Measurements from ENCODE around the gene BIRC6.
"Not testable (repeated sequence)": the region's sequence is repeated elsewhere in the genome, so short reads cannot be mapped to it uniquely, and the experiment has no call there.

Gene BIRC6

DNA sequence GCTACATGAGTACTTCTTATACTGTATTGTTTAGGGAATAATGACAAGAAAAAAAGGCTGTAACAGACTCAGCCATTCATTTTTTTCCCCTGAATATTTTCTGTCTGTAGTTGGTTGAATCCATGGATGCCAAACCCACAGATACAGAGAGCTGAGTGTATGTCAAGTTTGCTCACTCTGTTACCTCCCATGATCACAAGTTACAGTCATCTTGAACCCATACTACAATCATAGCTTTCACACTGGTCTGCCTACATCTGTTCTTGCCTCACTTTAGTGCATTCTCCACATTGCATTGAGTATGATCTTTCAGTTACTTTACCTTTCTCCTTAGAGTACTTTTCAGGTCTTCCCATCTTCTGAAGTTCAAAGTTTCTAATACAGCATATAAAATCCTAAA lies 94.0 kb downstream of the BIRC6 start:
- no peak for DNase-seq

DNA sequence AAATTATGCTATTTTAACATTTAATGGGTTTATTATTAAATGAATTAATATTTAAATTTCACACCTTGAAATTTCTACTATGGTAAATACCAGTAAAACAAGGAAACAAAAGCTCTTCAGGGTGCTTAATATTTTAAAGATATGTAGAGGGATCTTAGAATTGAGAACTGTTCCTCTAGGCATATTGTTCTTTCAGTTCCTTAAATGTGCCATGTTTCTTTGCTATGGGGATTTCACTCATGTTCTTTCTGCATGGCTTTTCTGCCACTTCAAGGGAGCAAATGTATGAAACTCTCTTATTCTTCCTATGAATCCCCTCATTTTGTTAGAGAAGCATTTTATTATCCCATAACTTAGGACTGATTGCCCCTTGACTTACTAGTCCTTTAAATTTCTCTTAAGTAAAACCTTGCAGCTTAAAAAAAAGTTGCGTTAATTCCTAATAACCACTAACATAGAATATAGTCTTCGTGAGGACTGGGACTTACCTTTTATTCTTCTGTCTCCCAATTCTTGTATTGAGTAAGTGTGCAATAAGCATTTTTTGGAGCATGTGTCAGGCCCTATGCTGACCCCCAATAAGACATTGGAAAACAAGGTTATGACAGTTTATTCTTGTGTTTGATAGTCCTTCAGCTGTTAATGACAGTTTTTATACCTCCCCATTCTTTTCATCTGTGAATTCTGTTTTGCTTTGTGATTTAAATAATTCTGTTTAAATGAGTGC lies 95.7 kb downstream of the BIRC6 start:
- no peak for DNase-seq

DNA sequence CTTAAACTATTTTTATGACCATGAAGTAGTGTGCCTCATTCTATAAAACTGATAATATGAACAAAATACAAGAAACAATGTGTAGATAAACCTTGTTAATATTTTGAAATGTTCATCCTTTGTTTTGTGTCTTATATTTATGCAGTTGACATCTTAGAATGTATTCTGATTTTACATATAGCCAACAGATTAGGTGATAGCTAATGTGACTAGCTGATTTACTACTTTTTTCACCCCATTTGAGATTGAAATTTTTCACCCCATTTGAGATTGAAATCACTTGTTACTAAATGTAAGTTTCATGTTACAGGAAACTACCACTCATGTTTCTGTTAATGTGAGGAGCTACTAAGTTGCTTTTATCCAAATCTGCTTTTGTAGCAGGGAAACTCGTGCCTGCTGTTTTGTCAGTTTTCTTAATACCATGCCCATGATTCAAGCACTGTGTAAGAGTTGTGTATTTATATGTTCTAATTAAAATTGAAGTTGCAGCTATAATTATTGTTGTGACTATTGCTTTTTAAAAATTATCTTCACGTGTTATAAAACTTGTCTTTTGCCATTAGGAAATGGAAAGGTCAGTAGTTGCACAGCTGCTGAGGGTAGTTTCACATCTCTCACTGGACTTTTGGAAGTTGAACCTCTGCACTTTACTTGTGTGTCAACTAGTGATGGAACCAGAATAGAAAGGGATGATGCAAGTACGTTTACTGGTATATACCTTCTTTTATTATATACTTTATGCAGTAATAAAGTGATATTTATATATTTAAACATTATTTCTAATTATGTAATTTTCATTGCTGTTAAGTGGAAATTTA lies 96.6 kb downstream of the BIRC6 start:
- no peak for DNase-seq

DNA sequence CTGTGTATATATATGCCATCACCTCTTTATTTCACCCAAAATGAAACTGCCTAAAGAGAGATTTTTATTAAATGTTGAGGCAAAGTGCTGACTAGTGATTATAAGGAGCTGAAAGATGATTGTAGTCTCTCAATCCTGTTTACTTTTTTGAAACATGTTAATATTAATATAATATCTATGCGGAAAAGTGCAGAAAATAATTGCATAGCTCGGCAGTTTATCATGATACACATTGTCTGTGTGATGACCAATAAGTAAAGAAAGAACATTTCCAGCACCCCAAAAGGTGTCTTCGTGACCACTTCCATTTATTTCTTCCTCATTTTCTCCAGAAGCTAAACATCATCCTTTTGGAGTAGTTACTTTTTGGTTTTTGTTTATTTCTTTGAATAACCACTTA lies 99.0 kb downstream of the BIRC6 start:
- no peak for DNase-seq

DNA sequence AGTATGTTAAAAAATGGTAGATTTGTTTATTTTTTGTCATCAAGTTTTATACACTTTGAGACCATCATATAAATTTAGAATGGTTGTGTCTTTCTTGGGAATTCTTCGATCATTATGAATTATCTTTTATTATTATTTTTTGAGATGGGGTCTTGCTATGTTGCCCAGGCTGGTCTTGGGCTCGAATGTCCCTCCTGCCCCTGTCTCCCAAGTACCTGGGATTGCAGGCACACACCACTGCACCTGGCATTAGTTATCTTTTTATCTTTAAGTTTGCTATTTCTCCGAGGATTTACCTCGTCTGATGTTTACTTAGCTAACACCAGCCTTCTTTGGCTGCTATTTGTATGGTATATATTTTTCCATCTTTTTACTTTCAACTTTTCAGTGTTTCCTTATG lies 100.0 kb downstream of the BIRC6 start:
- no peak for DNase-seq

DNA sequence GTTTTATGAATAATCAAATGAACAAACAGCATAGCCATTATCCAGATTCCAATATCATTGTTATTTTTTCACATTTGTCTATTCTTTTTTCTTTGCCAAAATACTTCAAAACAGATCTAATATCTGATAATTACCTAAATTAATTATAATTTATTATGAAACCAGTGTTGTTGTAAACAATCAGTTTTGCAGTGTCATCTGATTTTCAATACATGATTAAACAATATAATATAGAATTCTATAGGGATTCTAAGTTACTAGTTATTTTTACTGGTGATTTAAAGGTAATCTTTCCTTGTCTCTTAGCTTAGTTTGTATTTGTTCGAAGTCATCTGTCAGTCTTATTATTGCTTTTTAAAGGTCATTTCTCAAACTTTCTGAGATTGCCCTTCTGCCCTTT lies 101.0 kb downstream of the BIRC6 start:
- no peak for DNase-seq

DNA sequence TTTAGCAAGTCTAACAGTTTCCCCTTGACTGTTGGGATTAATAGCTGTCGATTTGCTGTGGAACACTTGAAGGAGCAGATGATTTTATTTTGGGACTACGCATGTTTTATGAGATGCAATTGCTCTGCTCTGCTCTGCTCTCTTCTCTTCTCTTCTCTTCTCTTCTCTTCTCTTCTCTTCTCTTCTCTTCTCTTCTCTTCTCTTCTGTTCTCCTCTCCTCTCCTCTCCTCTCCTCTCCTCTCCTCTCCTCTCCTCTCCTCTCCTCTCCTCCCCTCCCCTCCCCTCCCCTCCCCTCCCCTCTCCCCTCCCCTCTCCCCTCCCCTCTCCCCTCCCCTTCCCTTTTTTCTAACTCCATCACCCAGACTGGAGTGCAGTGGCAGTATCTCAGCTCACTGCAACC lies 104.0 kb downstream of the BIRC6 start:
- DNase-seq: not testable (repeated sequence)

DNA sequence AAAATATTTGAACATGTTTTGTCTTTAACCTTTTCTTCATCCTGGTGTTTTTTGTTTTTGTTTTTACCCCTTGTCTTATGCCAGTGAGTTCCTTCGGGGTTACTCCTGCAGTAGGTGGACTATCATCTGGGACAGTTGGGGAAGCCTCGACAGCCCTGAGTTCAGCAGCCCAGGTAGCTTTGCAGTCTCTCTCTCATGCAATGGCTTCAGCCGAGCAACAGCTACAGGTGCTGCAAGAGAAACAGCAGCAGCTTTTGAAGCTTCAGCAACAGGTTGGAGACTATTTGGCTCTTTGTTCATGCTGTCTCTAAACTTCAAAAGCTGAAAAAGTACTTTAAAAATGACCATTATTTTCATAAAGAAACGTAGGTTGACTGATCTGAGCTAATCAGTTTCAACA lies 106.3 kb downstream of the BIRC6 start:
- no peak for DNase-seq

DNA sequence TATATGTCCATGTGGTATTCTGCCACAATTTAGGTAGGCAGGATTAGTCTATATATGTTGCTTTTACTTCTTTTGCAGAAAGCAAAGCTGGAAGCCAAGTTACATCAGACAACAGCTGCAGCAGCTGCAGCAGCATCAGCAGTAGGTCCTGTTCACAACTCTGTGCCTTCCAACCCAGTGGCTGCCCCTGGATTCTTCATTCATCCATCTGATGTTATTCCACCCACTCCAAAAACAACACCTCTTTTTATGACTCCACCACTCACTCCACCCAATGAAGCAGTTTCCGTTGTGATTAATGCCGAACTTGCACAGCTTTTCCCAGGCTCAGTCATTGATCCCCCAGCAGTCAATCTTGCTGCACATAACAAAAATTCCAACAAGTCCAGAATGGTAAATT lies 107.6 kb downstream of the BIRC6 start:
- DNase-seq: no peak

DNA sequence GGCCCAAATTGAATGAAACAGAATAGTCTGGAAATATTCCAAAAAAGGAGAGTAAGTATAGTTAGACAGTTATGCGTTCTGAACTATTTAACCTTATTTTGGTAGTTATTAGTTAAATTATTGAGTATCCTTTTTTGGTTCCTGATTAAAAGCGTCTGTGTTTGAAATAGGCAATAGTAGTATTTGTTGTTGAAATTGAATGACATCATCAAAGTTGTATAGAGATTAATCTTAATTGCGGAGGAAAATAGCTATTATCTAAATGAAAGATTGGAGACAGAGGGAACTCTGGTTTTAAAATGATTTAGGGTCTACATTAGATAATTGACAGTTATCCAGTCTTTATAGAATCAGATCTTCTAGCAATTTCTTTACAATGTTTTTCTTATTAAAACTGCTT lies 115.8 kb downstream of the BIRC6 start:
- DNase-seq: no peak

DNA sequence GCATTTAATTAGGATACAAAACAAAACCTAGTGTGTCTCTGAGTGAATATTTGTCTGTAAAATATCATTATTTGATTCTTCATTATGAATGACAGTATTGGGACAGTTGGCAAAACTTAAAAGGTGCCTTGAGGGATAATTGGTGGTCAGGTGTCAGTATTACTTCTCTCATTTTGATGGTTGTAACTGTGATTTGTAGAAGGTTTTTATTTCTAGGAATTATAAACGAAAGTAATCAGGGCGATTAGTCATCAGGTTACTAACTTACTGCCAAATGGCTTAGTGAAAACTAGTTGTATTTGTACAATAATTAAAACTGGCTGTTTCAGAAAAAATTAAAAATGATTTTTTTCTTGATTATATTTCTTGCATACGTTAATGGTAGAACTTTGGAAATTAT lies 117.6 kb downstream of the BIRC6 start:
- no peak for DNase-seq

DNA sequence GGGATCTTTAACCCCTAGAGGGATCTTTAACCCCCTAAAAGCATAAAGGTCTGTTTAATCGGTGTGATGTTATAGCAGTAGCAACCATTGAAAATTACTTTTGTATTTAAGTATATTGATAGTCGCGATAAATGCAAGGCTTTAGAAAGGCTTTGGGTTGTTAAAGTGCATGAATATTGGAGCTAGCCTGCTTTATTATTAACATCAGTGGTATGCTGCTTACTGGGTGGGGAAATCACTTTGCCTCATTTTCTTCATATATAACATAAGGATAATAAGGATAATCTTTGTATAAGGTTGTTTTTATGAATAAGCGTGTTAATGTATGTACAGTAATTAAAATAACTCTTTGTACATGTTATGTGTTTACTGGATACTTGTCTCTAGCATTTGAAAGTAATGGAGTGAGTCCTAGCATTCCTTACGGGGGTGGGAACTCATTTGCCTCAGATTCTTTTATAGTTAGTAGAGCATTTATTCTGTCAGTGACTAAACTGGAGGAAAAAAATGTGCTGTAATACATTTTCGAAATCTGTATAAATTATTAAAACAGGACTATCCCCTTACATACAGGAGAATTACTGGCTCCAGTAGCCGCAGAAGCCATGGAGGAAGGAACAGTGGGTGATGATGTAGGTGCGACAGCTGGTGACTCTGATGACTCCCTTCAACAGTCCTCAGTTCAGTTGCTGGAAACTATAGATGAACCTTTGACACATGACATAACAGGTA lies 122.2 kb downstream of the BIRC6 start:
- no peak for DNase-seq

DNA sequence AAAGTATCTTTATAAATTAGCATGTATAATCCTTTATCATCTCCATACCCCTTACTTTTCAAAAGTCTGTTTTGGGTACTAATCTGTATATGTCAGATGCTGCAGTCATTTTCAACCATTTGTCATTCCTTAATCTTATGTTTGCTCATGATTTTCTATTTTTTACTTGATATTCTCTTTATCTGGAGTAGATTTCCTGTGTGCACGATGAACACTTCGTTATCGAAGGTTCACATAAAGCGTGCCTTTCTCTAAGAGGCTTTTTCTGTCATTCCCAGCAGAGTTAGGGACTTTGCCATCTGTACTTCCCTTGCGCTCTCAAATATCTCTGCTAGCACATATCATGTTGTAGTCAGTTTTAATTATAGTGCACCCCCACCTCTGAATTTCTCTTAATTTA lies 123.2 kb downstream of the BIRC6 start:
- no peak for DNase-seq

DNA sequence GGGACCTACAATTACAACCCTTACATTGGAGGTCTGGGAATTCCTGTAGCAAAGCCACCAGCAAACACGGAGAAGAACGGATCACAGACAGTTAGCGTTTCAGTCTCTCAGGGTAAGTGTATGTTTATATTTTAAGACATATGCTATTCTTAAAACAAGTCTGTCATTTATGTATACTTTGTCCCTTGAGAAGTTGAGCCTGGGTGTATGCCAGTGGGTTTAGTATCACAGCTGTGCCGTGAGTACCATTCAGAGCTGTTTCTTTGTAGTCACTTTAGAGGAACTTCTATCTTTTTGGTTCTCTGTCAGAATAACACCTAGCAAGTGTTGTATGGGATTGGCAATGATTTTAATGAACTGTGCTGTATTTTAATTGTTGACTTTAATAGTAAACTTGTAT lies 125.6 kb downstream of the BIRC6 start:
- DNase-seq: no peak

DNA sequence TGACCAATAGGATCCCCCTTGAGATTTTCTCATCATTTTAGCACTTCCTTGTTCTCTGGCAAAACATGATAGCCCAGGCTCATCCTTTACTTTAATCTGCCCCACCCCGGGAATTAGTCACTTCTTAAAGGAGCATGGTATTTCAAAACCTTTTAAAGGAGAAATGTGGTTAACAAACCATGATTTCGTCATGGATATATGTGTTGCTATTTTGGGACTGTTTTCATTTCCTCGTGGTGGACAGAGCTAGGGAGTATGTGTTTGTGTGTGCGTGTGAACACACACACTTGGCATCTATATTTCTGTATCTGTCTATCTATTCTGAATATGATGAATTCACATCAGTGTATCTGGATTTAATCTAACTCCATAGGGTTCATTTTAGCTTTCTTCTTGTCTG lies 128.1 kb downstream of the BIRC6 start:
- DNase-seq: no peak

DNA sequence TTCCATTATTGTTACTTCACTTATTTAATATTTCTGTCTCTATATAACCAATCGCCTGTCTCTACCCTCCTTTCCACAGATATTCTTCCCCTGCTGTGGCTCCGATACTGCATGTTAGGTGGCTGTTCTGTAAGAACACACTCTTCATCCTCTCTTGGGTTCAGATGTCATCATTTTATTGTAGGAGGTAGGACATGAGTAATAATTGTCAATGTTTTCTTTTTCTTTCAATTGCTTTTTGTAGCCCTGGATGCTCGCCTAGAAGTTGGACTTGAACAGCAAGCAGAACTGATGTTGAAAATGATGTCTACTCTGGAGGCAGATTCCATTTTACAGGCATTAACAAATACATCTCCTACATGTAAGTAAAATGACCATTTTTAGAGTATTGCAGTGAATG lies 128.6 kb downstream of the BIRC6 start:
- DNase-seq: no peak

DNA sequence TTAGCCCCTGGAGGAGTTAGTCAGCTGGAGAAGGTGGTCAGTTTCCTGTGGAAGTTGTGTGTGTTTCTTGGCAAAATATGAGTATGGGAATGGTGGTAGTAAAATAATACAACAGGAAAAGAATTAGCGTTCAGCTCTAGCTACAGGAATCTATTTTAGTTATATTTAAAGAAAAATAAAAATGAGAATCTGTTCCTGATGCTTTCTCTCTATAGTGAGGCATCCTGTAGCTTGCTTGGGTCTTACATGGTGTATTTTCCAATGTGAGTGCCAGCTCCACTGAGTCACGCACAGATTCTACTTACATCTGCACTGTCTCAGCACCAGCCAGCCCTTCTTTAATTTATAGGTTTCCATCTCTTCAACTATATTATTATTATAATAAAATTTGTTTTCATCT lies 132.2 kb downstream of the BIRC6 start:
- no peak for DNase-seq

DNA sequence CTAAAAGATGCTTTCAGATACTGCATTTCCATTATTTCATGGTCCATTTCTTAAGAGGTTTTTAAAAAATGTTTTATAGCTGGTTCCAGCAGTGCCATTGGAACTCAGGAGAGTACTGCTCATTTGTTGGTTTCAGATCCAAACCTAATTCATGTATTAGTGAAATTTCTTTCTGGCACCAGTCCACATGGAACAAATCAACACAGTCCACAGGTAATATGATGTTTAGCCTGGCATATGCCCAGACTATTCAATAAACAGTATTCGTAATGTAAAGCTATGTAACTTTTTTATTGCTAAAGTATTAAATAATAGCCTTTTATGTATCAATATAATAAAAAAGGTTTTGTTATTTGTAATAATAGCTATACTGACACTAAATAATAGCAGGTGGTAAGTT lies 134.5 kb downstream of the BIRC6 start:
- DNase-seq: no peak

DNA sequence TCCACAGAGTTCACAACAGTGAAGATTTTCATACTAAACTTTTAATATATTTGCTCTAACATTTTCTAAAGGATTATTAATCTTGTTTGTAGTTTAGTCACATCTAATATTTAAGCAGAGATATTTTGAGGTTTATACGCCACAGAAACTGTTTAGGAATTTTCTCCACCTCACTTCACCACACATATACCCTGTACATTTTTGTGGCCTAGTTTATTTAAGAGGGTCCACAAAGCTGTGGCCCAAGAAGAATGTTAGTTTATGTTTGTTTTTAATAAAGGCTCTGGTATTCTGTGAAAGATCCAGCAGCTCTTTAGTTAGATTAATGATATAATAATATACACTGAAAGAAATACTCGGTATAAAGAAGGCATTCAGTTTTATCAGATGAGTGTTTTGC lies 138.3 kb downstream of the BIRC6 start:
- no peak for DNase-seq

DNA sequence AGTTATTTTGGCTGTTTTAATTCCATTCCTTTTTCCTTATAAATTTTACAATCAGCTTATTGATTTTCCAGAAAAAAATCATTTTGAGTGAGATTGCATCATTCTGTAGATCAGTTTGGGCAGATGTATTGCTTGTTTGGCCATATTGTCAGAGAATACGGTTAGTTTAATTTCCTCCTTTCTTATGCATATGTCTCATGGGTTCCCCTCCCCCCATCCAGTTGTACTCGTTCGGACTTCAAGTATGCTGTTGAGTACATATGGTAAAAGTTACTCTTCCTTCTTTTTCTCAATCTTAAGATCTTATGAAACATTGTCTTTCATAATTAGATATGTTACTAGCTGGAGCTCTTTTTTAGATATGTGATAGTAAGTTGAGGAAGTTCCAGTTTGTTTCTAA lies 139.8 kb downstream of the BIRC6 start:
- DNase-seq: no peak

DNA sequence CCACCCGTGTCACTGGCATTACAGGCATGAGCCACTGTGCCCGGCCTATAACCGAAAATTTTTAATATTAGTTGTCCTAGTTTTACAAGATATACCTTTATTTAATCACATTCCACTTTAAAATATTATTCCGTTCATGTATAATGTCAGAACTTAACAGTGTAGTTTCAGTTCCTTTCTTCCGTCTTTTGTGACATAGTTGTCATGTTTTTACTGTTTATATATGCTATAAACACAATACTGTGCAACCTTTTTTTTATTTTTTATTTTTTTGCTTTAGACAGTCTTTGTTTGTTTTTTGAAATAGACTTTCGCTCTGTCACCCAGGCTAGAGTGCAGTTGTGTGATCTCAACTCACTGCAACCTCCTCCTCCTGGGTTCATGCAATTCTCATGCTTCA lies 141.5 kb downstream of the BIRC6 start:
- no peak for DNase-seq

DNA sequence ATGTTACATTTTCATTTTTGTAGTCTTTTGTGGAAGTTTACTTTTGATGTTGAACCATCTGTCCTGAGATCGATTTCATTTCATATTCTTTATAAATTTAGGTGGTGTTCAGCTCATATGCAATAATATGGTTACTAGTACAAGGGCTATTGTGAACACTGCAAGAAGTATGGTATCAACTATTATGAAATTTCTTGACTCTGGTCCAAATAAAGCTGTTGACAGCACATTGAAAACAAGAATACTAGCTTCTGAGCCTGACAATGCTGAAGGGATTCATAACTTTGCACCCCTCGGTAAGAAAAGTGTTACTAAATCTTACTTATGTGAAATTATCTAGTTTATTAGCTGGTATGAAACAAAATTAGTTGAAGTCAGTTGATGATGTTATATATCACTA lies 146.1 kb downstream of the BIRC6 start:
- DNase-seq: no peak

DNA sequence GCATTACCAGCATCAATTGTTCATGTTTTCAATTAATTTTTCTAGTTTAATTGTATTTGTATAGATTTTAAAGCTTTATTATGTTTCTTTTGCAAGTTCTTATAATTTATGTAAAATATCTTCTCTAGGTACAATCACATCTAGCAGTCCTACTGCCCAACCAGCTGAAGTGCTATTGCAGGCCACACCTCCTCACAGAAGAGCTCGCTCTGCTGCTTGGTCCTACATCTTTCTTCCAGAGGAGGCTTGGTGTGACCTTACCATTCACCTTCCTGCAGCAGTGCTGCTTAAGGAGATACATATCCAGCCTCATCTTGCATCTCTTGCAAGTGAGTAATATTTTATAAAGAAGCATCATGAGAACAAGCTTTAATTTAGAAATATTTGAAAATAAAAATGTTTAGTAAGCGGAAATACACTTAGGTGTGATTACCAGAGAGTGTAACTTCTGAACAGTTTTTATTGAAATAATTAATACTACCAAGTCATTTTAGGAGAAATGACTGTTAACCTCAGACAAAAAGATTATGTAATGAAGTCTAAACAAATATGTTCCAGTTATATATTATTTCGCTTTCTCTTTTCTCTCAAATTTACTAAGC lies 148.2 kb downstream of the BIRC6 start:
- DNase-seq: no peak

DNA sequence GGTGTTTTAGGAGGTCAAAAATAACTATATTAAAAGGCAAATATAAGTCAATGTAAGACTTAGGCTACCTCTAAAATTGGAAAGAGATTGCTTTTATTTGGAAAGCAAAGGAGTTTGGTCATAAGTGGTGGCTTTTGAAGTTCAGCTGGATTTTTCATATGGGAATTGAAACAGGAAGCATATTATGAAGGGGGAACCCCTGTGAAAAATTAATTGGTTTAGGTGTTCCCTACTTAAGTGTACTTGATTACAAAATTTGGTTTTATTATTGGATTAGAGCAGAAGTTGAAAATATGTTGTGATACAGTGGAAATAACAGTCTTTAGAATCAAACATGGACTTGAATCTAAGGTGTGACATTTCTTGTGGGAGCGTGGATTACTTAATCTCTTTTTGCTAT lies 149.6 kb downstream of the BIRC6 start:
- DNase-seq: no peak
